Gastrocnemius medialis (tissue), 4 donors: Measurements from ENCODE around the gene THADA. TPM values are rescaled to one million over a fixed set of nuclear protein-coding genes. Genes with fewer than 3 reads are reported as not detected.

ENCODE experiments used
- ATAC-seq, 2 donors: fragments of 150-250 bp; one replicate each; pipeline ENCODE4 v1.9.1; 2016
- DNase-seq, 2 donors: peaks; one replicate each; pipeline ENCODE4 v3.0.0-alpha.2; 2019
- H3K27ac ChIP-seq, 4 donors: fragments of 200-600 bp; sonication (generic); 1 replicate in 1 of 4; 2 replicates in 3 of 4; pipeline ENCODE4 v1.5.1; 2016 to 2018; ENCODE audit warnings: mild to moderate bottlenecking in 2 of 4, moderate library complexity in 1 of 4
- H3K27me3 ChIP-seq, 3 donors: fragments of 200-600 bp; sonication (generic) in 2 of 3; 1 replicate in 1 of 3; 2 replicates in 2 of 3; pipeline versions ENCODE4 v1.5.1 to v1.6.0; 2016 to 2019; ENCODE audit warnings: mild to moderate bottlenecking in 1 of 3, moderate library complexity in 1 of 3
- H3K36me3 ChIP-seq, 2 donors: fragments of 200-600 bp; sonication (generic) in 1 of 2; one replicate each; pipeline ENCODE4 v1.5.1; 2017 to 2018
- H3K4me1 ChIP-seq, 2 donors: fragments of 200-600 bp; sonication (generic) in 1 of 2; one replicate each; pipeline ENCODE4 v1.5.1; 2016 to 2017; ENCODE audit warnings: mild to moderate bottlenecking in 2 of 2
- H3K4me3 ChIP-seq, 4 donors: fragments of 200-600 bp; sonication (generic) in 3 of 4; 1 replicate in 1 of 4; 2 replicates in 3 of 4; pipeline ENCODE4 v1.5.1; 2016 to 2019; ENCODE audit warnings: mild to moderate bottlenecking in 2 of 4
- H3K9me3 ChIP-seq, 3 donors: fragments of 200-600 bp; sonication (generic) in 2 of 3; 1 replicate in 1 of 3; 2 replicates in 2 of 3; pipeline ENCODE4 v1.5.1; 2016 to 2019
- CTCF ChIP-seq, 5 experiments: fragments of 450-650 bp in 3 of 5; fragments of 200-600 bp in 2 of 5; sonication (generic) in 2 of 5; IDR thresholded peaks in 4 of 5; conservative IDR thresholded peaks in 1 of 5; 1 replicate in 4 of 5; 2 replicates in 1 of 5; pipeline ENCODE4 v1.5.1; 2016 to 2019; ENCODE audit warnings: antibody characterized with exemption in 5 of 5, mild to moderate bottlenecking in 3 of 5, moderate library complexity in 3 of 5
- POLR2A ChIP-seq, 2 donors: fragments of 450-650 bp; IDR thresholded peaks; one replicate each; pipeline ENCODE4 v1.6.1; 2017; ENCODE audit warnings: antibody characterized with exemption in 2 of 2, mild to moderate bottlenecking in 2 of 2, moderate library complexity in 2 of 2
- in situ Hi-C, 4 donors: fragments of 200-750 bp; cut with MboI; loops; one replicate each; pipeline versions ENCODE4 v1.15.0 to v1.8.0; 2017; ENCODE audit warnings: low sequenced_read_pairs in 4 of 4
- intact Hi-C: fragments of 100-400 bp; cut with DNase I; formaldehyde crosslinking; loops from one replicate; pipeline ENCODE4 v1.15.1; 2023; ENCODE audit warnings: low total_unique reads
- total RNA-seq, 4 donors: library from RNA; depleted of rRNA; stranded (reverse); fragments of >200 nt; gene quantifications; one replicate each; pipeline versions ENCODE4 v1.1.0 to v1.2.3, GENCODE V29; 2016

Gene THADA
- total RNA-seq, 4 donors from 2014 or later = 13.6 to 19.0 (median 16.2) TPM

DNA sequence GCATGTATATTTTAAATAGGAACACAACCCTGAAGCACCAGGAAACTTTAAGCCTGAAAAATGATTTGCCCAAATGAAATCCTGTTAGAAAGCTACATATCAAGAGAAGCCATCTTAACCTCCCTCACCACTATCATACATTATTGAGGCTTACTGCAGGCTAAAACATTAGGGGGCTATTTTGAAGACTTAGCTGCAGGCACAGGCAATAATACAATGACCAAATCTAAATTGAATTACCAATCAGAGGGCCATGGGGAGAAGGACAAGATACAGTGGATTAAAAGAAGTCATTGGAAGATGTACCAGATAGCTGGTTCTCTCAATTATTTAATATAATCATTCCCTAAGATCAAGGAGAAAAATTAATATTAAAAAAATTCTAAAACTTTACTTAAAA, 73.7 kb downstream of the THADA start:
- Histone ChIP-seq H3K4me3 (no peak overlapping the region), H3K9me3 (no peaks in the 10 kb centered on the region), H3K36me3 (peaks cover 0 to 6% of the 10 kb centered on the region in 2 donors), H3K27ac (no peak overlapping the region), H3K27me3 (no peaks in the 10 kb centered on the region), H3K4me1 (peaks cover 18 to 31% of the 10 kb centered on the region in 2 donors)
- no peak for ATAC-seq
- in situ Hi-C loops = no loop called here
- DNase-seq = no peak
- TF ChIP-seq CTCF (IDR thresholded peaks at IDR 0.05 in 4 of 5, conservative IDR thresholded peaks at IDR 0.05 in 1 of 5) (no peak), POLR2A (IDR thresholded peaks at IDR 0.05) (no peak)
- intact Hi-C loops = no loop called here

GRCh38 chr2:43521568-43521967, 74.3 kb downstream of the THADA start:
- H3K9me3 ChIP-seq = no peaks in the 10 kb centered on the region
- peaks cover 0 to 6% of the 10 kb centered on the region in 2 donors for H3K36me3 ChIP-seq
- H3K27me3 ChIP-seq = no peaks in the 10 kb centered on the region
- H3K4me1 ChIP-seq = peaks cover 19 to 37% of the 10 kb centered on the region in 2 donors
- in situ Hi-C loops (no loop called here), intact Hi-C loops (no loop called here)
- ATAC-seq (no peak), DNase-seq (no peak)
- TF ChIP-seq CTCF (IDR thresholded peaks at IDR 0.05 in 4 of 5, conservative IDR thresholded peaks at IDR 0.05 in 1 of 5) (no peak), POLR2A (IDR thresholded peaks at IDR 0.05) (no peak)
- no peak overlapping the region for H3K4me3 ChIP-seq
- no peak overlapping the region for H3K27ac ChIP-seq

GRCh38 chr2:43520919-43521318, 74.9 kb downstream of the THADA start:
- Histone ChIP-seq H3K27me3 (no peaks in the 10 kb centered on the region), H3K27ac (no peak overlapping the region), H3K36me3 (peaks cover 0 to 6% of the 10 kb centered on the region in 2 donors), H3K4me3 (no peak overlapping the region), H3K4me1 (peaks cover 26 to 43% of the 10 kb centered on the region in 2 donors), H3K9me3 (no peaks in the 10 kb centered on the region)
- intact Hi-C loops = no loop called here
- TF ChIP-seq CTCF (IDR thresholded peaks at IDR 0.05 in 4 of 5, conservative IDR thresholded peaks at IDR 0.05 in 1 of 5) = no peak
- TF ChIP-seq POLR2A (IDR thresholded peaks at IDR 0.05) = no peak
- in situ Hi-C loops = no loop called here
- no peak for DNase-seq
- no peak for ATAC-seq

DNA sequence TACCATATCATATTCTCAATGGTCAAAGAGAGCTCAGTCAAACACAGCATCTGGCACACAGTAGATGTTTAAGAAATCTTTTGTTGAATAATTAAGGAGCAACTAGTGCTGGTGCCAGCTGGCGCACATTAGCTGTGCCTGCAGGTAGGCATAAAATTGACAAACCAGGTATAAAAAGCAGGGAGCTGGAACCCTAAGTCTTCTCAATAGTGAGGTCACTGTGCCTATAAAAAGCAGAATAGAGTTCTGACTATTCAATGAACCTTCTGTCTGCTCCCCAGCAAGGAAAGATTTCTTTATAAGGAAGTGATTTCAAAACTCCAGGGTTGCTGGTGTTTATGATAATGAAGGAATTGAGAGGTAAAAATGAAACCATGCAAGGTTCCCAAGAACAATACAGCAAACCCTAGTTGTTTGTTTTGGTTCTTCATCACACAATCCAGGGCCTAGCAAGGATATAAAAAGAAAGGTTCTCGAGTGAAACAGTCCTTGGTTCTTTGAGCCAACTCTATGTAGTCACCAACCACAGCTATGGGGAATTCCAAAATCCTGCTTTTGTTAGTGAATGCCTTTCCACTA, 76.1 kb downstream of the THADA start:
- TF ChIP-seq POLR2A (IDR thresholded peaks at IDR 0.05) (no peak), CTCF (IDR thresholded peaks at IDR 0.05 in 4 of 5, conservative IDR thresholded peaks at IDR 0.05 in 1 of 5) (no peak)
- Histone ChIP-seq H3K27ac (peak overlapping the region; percentile 47 to 68 (median 59)), H3K4me1 (peaks cover 27 to 50% of the 10 kb centered on the region in 2 donors), H3K4me3 (no peak overlapping the region), H3K36me3 (no peaks in the 10 kb centered on the region), H3K9me3 (no peaks in the 10 kb centered on the region), H3K27me3 (no peaks in the 10 kb centered on the region)
- ATAC-seq = peak; percentile 69 to 77
- in situ Hi-C loops = no loop called here
- no peak for DNase-seq
- intact Hi-C loops = no loop called here

DNA sequence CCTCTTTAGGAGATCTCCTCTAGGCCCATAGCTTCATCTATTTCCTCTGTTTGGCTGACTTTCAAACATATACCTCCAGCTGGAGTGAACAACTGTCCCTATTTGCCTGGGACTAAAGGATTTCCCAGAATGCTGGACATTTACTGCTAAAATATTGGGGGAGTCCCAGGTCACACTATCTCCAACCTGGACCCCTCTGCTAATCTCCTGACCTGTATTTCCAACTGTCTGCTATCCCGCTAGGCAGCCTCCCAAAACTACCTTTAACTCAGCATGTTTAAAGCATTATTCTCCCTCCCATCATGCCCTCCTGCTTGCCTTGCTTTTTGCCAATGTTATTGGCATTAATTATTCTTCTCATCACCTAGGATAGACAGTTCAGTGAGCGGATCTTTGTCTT, 77.1 kb downstream of the THADA start:
- Histone ChIP-seq H3K9me3 (no peaks in the 10 kb centered on the region), H3K27ac (peak overlapping the region; percentile 47 to 68 (median 59)), H3K4me1 (peaks cover 27 to 54% of the 10 kb centered on the region in 2 donors), H3K36me3 (no peaks in the 10 kb centered on the region), H3K27me3 (no peaks in the 10 kb centered on the region), H3K4me3 (no peak overlapping the region)
- in situ Hi-C loops (no loop called here), intact Hi-C loops (no loop called here)
- ATAC-seq (no peak), DNase-seq (no peak)
- TF ChIP-seq POLR2A (IDR thresholded peaks at IDR 0.05) (no peak), CTCF (IDR thresholded peaks at IDR 0.05 in 4 of 5, conservative IDR thresholded peaks at IDR 0.05 in 1 of 5) (no peak)
